Mucosa of rectum (tissue), 2 donors: ENCODE measurements around the gene MVB12B.

Experiments
- H3K27ac ChIP-seq, 2 donors: one replicate each; pipeline ENCODE4 v1.7.0; 2013; ENCODE audit warnings: inconsistent platforms in 2 of 2, low read depth in 2 of 2, low read length in 2 of 2
- H3K27me3 ChIP-seq, 2 donors: one replicate each; pipeline ENCODE4 v1.7.0; 2013; ENCODE audit warnings: low read length in 2 of 2; ENCODE audit not compliant: control insufficient read depth in 2 of 2, insufficient read depth in 2 of 2
- H3K36me3 ChIP-seq, 2 donors: one replicate each; pipeline ENCODE4 v1.7.0; 2013; ENCODE audit warnings: low read length in 2 of 2; ENCODE audit not compliant: control insufficient read depth in 2 of 2, insufficient read depth in 2 of 2
- H3K4me1 ChIP-seq, 2 donors: one replicate each; pipeline ENCODE4 v1.7.0; 2013; ENCODE audit warnings: low read length in 2 of 2, mild to moderate bottlenecking in 1 of 2; ENCODE audit not compliant: control insufficient read depth in 2 of 2, insufficient read depth in 2 of 2
- H3K4me3 ChIP-seq, 2 donors: one replicate each; pipeline ENCODE4 v1.7.0; 2013; ENCODE audit warnings: low read length in 2 of 2
- H3K9ac ChIP-seq, 2 donors: one replicate each; pipeline ENCODE4 v1.7.0; 2013; ENCODE audit warnings: low read length in 2 of 2, low read depth in 1 of 2, mild to moderate bottlenecking in 1 of 2
- H3K9me3 ChIP-seq, 2 donors: one replicate each; pipeline ENCODE4 v1.7.0; 2013; ENCODE audit warnings: low read length in 2 of 2; ENCODE audit not compliant: control insufficient read depth in 2 of 2
- donor health status: healthy.
- donor health status: Normal muscosa, but diverticular disease.

MVB12B gene

GRCh38 chr9:126303488-126303887 is 23.1 kb upstream of the MVB12B start:
- peaks cover under 1 to 3% of the 10 kb centered on the region in 2 donors for H3K4me1 ChIP-seq

GRCh38 chr9:126304207-126304970 is 22.2 kb upstream of the MVB12B start:
- no peak overlapping the region for H3K4me3 ChIP-seq
- no peak overlapping the region for H3K27ac ChIP-seq
- H3K27me3 ChIP-seq: no peaks in the 10 kb centered on the region
- no peaks in the 10 kb centered on the region for H3K4me1 ChIP-seq
- no peaks in the 10 kb centered on the region for H3K9me3 ChIP-seq
- no peak overlapping the region for H3K9ac ChIP-seq
- no peaks in the 10 kb centered on the region for H3K36me3 ChIP-seq

More at GRCh38 chr9:126303488-126303887, 23.1 kb upstream of the MVB12B start:
- Histone ChIP-seq H3K4me3 (no peak overlapping the region), H3K27ac (no peak overlapping the region), H3K9me3 (no peaks in the 10 kb centered on the region), H3K27me3 (no peaks in the 10 kb centered on the region), H3K36me3 (no peaks in the 10 kb centered on the region), H3K9ac (no peak overlapping the region)

- no peak overlapping the region for H3K27ac ChIP-seq
- H3K36me3 ChIP-seq: no peaks in the 10 kb centered on the region
- no peak overlapping the region for H3K4me3 ChIP-seq
- H3K9me3 ChIP-seq: no peaks in the 10 kb centered on the region
- H3K9ac ChIP-seq: no peak overlapping the region
- no peaks in the 10 kb centered on the region for H3K4me1 ChIP-seq
- no peaks in the 10 kb centered on the region for H3K27me3 ChIP-seq
Measured at GRCh38 chr9:126304971-126305320, 21.7 kb upstream of the MVB12B start.

DNA sequence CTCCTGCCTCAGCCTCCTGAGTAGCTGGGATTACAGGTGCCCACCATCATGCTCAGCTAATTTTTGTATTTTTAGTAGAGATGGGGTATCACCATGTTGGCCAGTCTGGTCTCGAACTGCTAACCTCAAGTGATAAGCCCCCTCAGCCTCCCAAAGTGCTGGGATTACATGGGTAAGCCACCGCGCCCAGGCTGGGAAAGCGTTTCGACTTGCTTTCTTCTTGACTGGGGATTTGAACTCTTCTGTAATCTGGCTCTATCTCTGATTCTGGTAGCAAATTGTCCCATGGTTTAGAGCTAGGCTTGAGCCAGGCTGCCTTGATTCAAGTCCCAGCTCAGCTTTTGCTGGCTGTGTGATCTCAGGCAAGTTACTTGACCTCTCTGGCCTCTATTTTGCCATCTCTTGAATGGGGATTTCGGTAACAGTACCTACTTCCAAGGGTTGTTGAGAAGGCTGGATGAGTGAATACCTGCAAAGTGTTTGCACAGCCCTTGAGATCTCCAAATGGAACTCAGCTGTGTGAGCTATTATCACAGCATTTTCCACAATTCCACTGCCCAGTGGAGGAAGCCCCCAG is 20.5 kb upstream of the MVB12B start:
- no peaks in the 10 kb centered on the region for H3K9me3 ChIP-seq
- H3K27ac ChIP-seq: no peak overlapping the region
- H3K4me1 ChIP-seq: no peaks in the 10 kb centered on the region
- H3K27me3 ChIP-seq: no peaks in the 10 kb centered on the region
- H3K36me3 ChIP-seq: no peaks in the 10 kb centered on the region
- H3K9ac ChIP-seq: no peak overlapping the region
- H3K4me3 ChIP-seq: no peak overlapping the region

GRCh38 chr9:126307322-126308061 is 19.1 kb upstream of the MVB12B start:
- no peaks in the 10 kb centered on the region for H3K27me3 ChIP-seq
- H3K36me3 ChIP-seq: no peaks in the 10 kb centered on the region
- H3K9ac ChIP-seq: no peak overlapping the region
- H3K4me1 ChIP-seq: no peaks in the 10 kb centered on the region
- no peak overlapping the region for H3K4me3 ChIP-seq
- no peaks in the 10 kb centered on the region for H3K9me3 ChIP-seq
- H3K27ac ChIP-seq: no peak overlapping the region

DNA sequence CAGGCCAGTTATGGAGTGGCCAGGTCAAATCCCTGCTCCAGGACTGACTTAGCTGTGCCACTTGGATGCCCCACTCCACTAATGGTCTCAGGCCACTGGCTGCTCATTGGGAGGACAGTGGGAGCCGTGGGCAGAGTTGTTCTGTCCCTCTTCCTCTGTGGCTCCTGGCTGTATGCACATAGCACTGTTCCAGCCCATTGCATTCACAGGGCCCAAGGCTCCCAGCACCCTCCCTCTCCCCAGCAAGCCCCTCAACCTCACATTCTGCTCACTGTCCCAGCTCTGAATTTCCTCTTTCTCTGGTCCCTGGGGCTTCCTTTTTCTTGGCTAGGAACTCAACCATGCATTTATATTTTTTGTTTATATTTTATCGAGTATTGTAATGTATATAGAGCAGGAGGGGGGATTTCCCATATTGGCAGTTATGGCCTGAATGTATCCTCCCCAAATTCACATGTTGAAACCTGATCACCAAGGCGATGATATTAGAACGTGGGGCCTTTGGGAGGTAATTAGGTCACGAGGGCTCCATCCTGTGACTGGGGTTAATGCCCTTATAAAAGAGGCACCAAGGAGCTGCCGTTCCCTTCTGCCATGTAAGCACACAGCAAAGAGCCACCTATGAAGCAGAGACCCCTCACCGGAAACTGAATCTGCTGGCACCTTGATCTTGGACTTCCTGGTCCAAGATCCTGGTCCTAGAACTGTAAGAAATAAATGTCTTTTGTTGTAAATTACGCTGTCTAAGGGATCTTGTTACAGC is 17.0 kb upstream of the MVB12B start:
- no peaks in the 10 kb centered on the region for H3K4me1 ChIP-seq
- H3K9me3 ChIP-seq: no peaks in the 10 kb centered on the region
- no peak overlapping the region for H3K9ac ChIP-seq
- no peaks in the 10 kb centered on the region for H3K36me3 ChIP-seq
- H3K27me3 ChIP-seq: no peaks in the 10 kb centered on the region
- no peak overlapping the region for H3K27ac ChIP-seq
- no peak overlapping the region for H3K4me3 ChIP-seq

- no peaks in the 10 kb centered on the region for H3K9me3 ChIP-seq
- H3K9ac ChIP-seq: no peak overlapping the region
- H3K4me3 ChIP-seq: no peak overlapping the region
- H3K27ac ChIP-seq: no peak overlapping the region
- H3K27me3 ChIP-seq: no peaks in the 10 kb centered on the region
- H3K36me3 ChIP-seq: no peaks in the 10 kb centered on the region
- H3K4me1 ChIP-seq: no peaks in the 10 kb centered on the region
Measured at GRCh38 chr9:126312584-126313551, 13.8 kb upstream of the MVB12B start.

DNA sequence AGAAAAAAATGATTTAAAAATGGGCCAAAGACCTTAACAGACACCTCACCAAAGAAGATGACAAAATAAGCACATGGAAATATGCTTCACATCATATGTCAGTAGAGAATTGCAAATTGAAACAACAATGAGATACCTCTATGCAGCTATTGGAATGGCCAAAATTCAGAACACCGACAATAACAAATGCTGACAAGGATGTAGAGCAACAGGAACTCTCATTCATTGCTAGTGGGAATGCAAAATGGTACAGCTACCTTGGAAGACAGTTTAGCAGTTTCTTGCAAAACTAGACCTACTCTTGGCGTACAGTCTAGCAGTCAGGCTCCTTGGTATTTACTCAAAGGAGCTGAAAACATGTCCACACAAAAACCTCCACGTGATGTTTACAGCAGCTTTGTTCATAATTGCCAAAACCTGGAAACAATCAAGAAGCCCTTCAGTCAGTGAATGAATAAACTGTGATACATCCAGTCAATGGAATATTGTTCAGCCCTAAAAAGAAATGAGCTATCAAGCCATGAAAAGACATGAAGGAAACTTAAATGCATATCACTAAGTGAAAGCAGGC is 10.5 kb upstream of the MVB12B start:
- Histone ChIP-seq H3K4me3 (no peak overlapping the region), H3K9ac (no peak overlapping the region), H3K27ac (no peak overlapping the region), H3K27me3 (no peaks in the 10 kb centered on the region), H3K9me3 (no peaks in the 10 kb centered on the region), H3K4me1 (no peaks in the 10 kb centered on the region), H3K36me3 (no peaks in the 10 kb centered on the region)

DNA sequence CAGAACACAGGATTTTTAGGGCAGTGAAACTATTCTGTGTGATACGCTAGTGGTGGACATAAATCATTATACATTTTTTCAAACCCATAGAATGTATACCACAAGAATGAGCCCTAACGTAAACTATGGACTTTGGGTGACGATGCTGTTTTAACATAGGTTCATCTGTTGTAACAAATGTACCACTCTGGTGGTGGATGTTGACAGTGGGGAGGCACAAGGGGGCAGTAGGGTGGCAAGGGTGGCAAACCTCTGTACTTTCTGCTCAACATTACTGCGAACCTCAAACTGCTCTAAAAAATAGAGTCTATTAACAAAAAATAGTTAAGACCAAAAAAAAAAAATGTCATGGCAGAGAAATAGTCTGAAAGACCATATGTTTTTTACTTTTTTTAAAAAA is 9.1 kb upstream of the MVB12B start:
- Histone ChIP-seq H3K9me3 (no peaks in the 10 kb centered on the region), H3K4me3 (no peak overlapping the region), H3K27me3 (no peaks in the 10 kb centered on the region), H3K4me1 (no peaks in the 10 kb centered on the region), H3K27ac (no peak overlapping the region), H3K36me3 (no peaks in the 10 kb centered on the region), H3K9ac (no peak overlapping the region)
